Type B pancreatic cell (in vitro differentiated cells): ENCODE data around the gene FAM83D. TPM values are rescaled to one million over a fixed set of nuclear protein-coding genes. Genes with fewer than 3 reads are reported as not detected.

Source experiments
- DNase-seq: peaks from one replicate; pipeline ENCODE4 v3.0.0; 2021; ENCODE audit warnings: mixed read lengths; ENCODE audit not compliant: unreplicated experiment; ENCODE audit errors: extremely low spot score
- H3K27ac Mint-ChIP-seq: 2 replicates; pipeline ENCODE4 v1.8.0; 2021; ENCODE audit warnings: mild to moderate bottlenecking, mixed read lengths
- H3K27me3 Mint-ChIP-seq: 2 replicates; pipeline ENCODE4 v1.8.0; 2021; ENCODE audit warnings: mixed read lengths
- H3K36me3 Mint-ChIP-seq: 2 replicates; pipeline ENCODE4 v1.8.0; 2021; ENCODE audit warnings: mixed read lengths
- H3K4me1 Mint-ChIP-seq: one replicate; pipeline ENCODE4 v1.8.0; 2021; ENCODE audit warnings: mixed read lengths; ENCODE audit not compliant: unreplicated experiment
- H3K4me3 Mint-ChIP-seq: 2 replicates; pipeline ENCODE4 v1.8.0; 2021; ENCODE audit warnings: mild to moderate bottlenecking, mixed read lengths
- H3K9me3 Mint-ChIP-seq: 2 replicates; pipeline ENCODE4 v1.8.0; 2021; ENCODE audit warnings: mixed read lengths
- total RNA-seq: library from RNA; stranded (reverse); gene quantifications from 2 replicates; pipeline ENCODE4 v1.2.1, GENCODE V29; 2021; ENCODE audit warnings: low replicate concordance
- TF ChIP-seq, protein P1 (sequence below): fragments of 200-600 bp; sonication (generic); conservative IDR thresholded peaks from 2 replicates; pipeline ENCODE4 v1.5.0; 2021; ENCODE audit warnings: antibody characterized with exemption, mild to moderate bottlenecking

The FAM83D gene
- total RNA-seq, 1 donor from 2014 or later = 23.1 TPM

DNA sequence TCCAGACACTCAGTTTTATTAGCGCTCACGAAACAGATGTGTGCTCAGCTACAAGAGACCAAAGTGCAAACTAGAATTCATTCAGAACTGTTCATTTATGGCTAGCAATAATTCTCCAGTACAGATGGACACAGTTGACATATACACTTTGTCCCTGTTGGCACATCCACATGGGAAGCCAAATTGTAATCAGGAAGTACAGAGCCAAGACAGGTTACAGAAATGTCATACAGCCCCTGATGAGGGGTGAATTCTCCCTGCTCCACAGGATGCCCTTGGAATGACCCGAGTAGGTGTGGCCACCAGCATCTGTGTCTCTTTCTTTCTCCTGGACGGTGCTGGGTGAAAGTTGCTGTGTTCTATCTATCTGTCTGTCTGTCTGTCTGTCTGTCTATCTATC, 43.5 kb downstream of the FAM83D start:
- no peaks in the 10 kb centered on the region for H3K27me3 Mint-ChIP-seq
- H3K4me1 Mint-ChIP-seq = peaks cover 15% of the 10 kb centered on the region
- no peaks in the 10 kb centered on the region for H3K9me3 Mint-ChIP-seq
- H3K27ac Mint-ChIP-seq = peak overlapping the region; percentile 27
- TF ChIP-seq, protein P1, sequence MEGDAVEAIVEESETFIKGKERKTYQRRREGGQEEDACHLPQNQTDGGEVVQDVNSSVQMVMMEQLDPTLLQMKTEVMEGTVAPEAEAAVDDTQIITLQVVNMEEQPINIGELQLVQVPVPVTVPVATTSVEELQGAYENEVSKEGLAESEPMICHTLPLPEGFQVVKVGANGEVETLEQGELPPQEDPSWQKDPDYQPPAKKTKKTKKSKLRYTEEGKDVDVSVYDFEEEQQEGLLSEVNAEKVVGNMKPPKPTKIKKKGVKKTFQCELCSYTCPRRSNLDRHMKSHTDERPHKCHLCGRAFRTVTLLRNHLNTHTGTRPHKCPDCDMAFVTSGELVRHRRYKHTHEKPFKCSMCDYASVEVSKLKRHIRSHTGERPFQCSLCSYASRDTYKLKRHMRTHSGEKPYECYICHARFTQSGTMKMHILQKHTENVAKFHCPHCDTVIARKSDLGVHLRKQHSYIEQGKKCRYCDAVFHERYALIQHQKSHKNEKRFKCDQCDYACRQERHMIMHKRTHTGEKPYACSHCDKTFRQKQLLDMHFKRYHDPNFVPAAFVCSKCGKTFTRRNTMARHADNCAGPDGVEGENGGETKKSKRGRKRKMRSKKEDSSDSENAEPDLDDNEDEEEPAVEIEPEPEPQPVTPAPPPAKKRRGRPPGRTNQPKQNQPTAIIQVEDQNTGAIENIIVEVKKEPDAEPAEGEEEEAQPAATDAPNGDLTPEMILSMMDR = no peak
- no peak for DNase-seq
- H3K36me3 Mint-ChIP-seq = peaks cover 10% of the 10 kb centered on the region
- no peak overlapping the region for H3K4me3 Mint-ChIP-seq

GRCh38 chr20:38970302-38970701, 44.1 kb downstream of the FAM83D start:
- TF ChIP-seq, protein P1 = no peak
- Mint-ChIP-seq H3K4me3 (no peak overlapping the region), H3K9me3 (no peaks in the 10 kb centered on the region), H3K36me3 (peaks cover 10% of the 10 kb centered on the region), H3K27ac (peak overlapping the region; percentile 27), H3K4me1 (peaks cover 15% of the 10 kb centered on the region), H3K27me3 (no peaks in the 10 kb centered on the region)
- no peak for DNase-seq

GRCh38 chr20:38973107-38973506, 46.9 kb downstream of the FAM83D start:
- no peak overlapping the region for H3K4me3 Mint-ChIP-seq
- no peaks in the 10 kb centered on the region for H3K27me3 Mint-ChIP-seq
- TF ChIP-seq, protein P1 = no peak
- no peaks in the 10 kb centered on the region for H3K4me1 Mint-ChIP-seq
- peaks cover 10% of the 10 kb centered on the region for H3K36me3 Mint-ChIP-seq
- H3K27ac Mint-ChIP-seq = no peak overlapping the region
- H3K9me3 Mint-ChIP-seq = no peaks in the 10 kb centered on the region
- DNase-seq = no peak

- Mint-ChIP-seq H3K4me1 (no peaks in the 10 kb centered on the region), H3K36me3 (peaks cover 10% of the 10 kb centered on the region), H3K9me3 (no peaks in the 10 kb centered on the region), H3K27ac (no peak overlapping the region), H3K27me3 (no peaks in the 10 kb centered on the region), H3K4me3 (no peak overlapping the region)
- TF ChIP-seq, protein P1 = no peak
- no peak for DNase-seq
These were observed 47.4 kb downstream of the FAM83D start for GRCh38 chr20:38973645-38974044.

DNA sequence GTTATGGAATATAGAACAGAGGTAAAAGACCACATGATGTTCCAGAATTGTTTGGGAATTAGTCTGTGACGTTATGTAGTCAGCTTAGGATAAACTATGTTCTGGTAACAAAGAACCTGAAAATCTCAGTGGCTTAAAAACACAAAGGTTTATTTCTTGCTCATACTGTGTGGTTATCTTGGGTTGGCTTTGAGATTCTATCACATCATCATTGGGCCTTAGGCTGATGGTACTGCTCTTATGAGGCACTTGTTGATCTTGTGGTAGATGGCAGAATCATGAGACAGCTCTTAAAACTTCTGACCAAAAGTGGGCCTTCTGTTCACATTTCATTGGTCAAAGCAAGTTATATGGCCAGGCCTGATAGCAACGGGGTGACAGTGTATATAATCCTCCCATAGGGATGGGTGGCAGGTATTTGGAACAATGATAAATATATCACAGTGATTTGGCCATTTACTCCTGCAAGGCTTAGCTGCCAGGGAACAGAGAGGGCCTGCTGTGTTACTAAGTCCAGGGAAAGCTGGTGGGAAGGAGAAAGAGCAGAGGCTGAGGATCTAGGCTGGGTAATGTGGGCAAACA, 49.4 kb downstream of the FAM83D start:
- TF ChIP-seq, protein P1 = no peak
- no peak overlapping the region for H3K27ac Mint-ChIP-seq
- H3K4me3 Mint-ChIP-seq = no peak overlapping the region
- no peaks in the 10 kb centered on the region for H3K27me3 Mint-ChIP-seq
- no peak for DNase-seq
- no peaks in the 10 kb centered on the region for H3K4me1 Mint-ChIP-seq
- H3K36me3 Mint-ChIP-seq = peaks cover 4% of the 10 kb centered on the region
- no peaks in the 10 kb centered on the region for H3K9me3 Mint-ChIP-seq

- Mint-ChIP-seq H3K27me3 (no peaks in the 10 kb centered on the region), H3K27ac (no peak overlapping the region), H3K36me3 (peaks cover 4% of the 10 kb centered on the region), H3K4me3 (no peak overlapping the region), H3K4me1 (peaks cover 7% of the 10 kb centered on the region), H3K9me3 (no peaks in the 10 kb centered on the region)
- DNase-seq = no peak
- TF ChIP-seq, protein P1 = no peak
These were observed 53.2 kb downstream of the FAM83D start for GRCh38 chr20:38979434-38979833.
